IMR-90 (cell line): ENCODE measurements around the gene MAPKAP1. TPM values are rescaled to one million over a fixed set of nuclear protein-coding genes. Genes with fewer than 3 reads are reported as not detected.
A peak's percentile ranks its signal among the peaks of the same experiment; 100 is the strongest.
"Not testable (repeated sequence)": the region's sequence is repeated elsewhere in the genome, so short reads cannot be mapped to it uniquely, and the experiment has no call there.

Source experiments
- ATAC-seq: fragments of 200-7000 bp; cut with Tn5 transposase; 2 replicates; pipeline ENCODE4 v1.9.1; 2020; ENCODE audit warnings: low read depth, mild to moderate bottlenecking, moderate library complexity
- BruUV-seq: library from RNA; stranded (reverse); fragments of 400-500 nt; replicated peaks from 2 replicates; lab custom pipeline; 2021; lab: Mats Ljungman, UMichigan
- CTCF ChIA-PET: fragments of 300-600 bp; formaldehyde crosslinking; extraction: SDS; loops from one replicate; lab custom pipeline; 2021; ENCODE audit warnings: antibody characterized with exemption; lab: Yijun Ruan, JAX
- POLR2A ChIA-PET: fragments of 300-600 bp; sonication (Branson Sonifier 250); formaldehyde crosslinking; loops from one replicate; lab custom pipeline; 2022; ENCODE audit warnings: antibody characterized with exemption; ENCODE audit not compliant: unreplicated experiment; lab: Charles Lee
- DNase-seq: peaks from one replicate; pipeline ENCODE4 v3.0.0; 2013
- H2AFZ ChIP-seq: replicated peaks from 2 replicates; pipeline ENCODE3; 2013; ENCODE audit warnings: low read length, mild to moderate bottlenecking; ENCODE audit not compliant: poor library complexity
- H2AK5ac ChIP-seq: 2 replicates; pipeline ENCODE4 v1.6.1; 2013; ENCODE audit warnings: low read depth, low read length, inconsistent platforms
- H2AK9ac ChIP-seq: replicated peaks from 2 replicates; pipeline ENCODE3; 2013; ENCODE audit warnings: mild to moderate bottlenecking, low read depth, low read length, moderate library complexity; ENCODE audit not compliant: poor library complexity
- H2BK120ac ChIP-seq: 2 replicates; pipeline ENCODE4 v1.6.1; 2013; ENCODE audit warnings: low read depth, low read length, inconsistent platforms
- H2BK15ac ChIP-seq: 3 replicates; pipeline ENCODE4 v1.6.1; 2013; ENCODE audit warnings: low read depth, low read length, inconsistent platforms
- H2BK20ac ChIP-seq: 2 replicates; pipeline ENCODE4 v1.6.1; 2013; ENCODE audit warnings: low read depth, mild to moderate bottlenecking, inconsistent platforms, low read length, moderate library complexity
- H2BK5ac ChIP-seq: 2 replicates; pipeline ENCODE4 v1.6.1; 2013; ENCODE audit warnings: mild to moderate bottlenecking, low read depth, low read length, inconsistent platforms; ENCODE audit not compliant: poor library complexity, severe bottlenecking
- H3K14ac ChIP-seq: replicated peaks from 2 replicates; pipeline ENCODE4 v1.6.1; 2013; ENCODE audit warnings: low read depth, low read length, inconsistent platforms
- H3K18ac ChIP-seq: 2 replicates; pipeline ENCODE4 v1.6.1; 2013; ENCODE audit warnings: low read depth, low read length, control low read depth
- H3K23ac ChIP-seq: 2 replicates; pipeline ENCODE4 v1.6.1; 2013; ENCODE audit warnings: low read depth, low read length, inconsistent platforms
- H3K27ac ChIP-seq: 2 replicates; pipeline ENCODE4 v1.5.1; 2013; ENCODE audit warnings: mild to moderate bottlenecking, control low read depth, low read length; ENCODE audit not compliant: insufficient read depth
- H3K27me3 ChIP-seq: 2 replicates; pipeline ENCODE4 v1.6.1; 2013; ENCODE audit warnings: low read length; ENCODE audit not compliant: control insufficient read depth, insufficient read depth
- H3K36me3 ChIP-seq: 2 replicates; pipeline ENCODE4 v1.6.1; 2013; ENCODE audit warnings: low read length, mixed read lengths; ENCODE audit not compliant: control insufficient read depth, insufficient read depth
- H3K4ac ChIP-seq: 2 replicates; pipeline ENCODE4 v1.6.1; 2013; ENCODE audit warnings: low read depth, low read length, inconsistent platforms
- H3K4me1 ChIP-seq: 2 replicates; pipeline ENCODE4 v1.6.1; 2013; ENCODE audit warnings: low read length, mixed read lengths; ENCODE audit not compliant: control insufficient read depth, insufficient read depth
- H3K4me2 ChIP-seq: 2 replicates; pipeline ENCODE4 v1.6.1; 2013; ENCODE audit warnings: low read depth, mild to moderate bottlenecking, control low read depth, low read length, moderate library complexity
- H3K4me3 ChIP-seq: 2 replicates; pipeline ENCODE4 v1.5.1; 2013; ENCODE audit warnings: low read depth, mild to moderate bottlenecking, control low read depth, low read length, moderate library complexity; ENCODE audit not compliant: insufficient read depth
- H3K56ac ChIP-seq: 2 replicates; pipeline ENCODE4 v1.6.1; 2013; ENCODE audit warnings: low read length, inconsistent platforms; ENCODE audit not compliant: insufficient read depth; ENCODE audit errors: extremely low read depth
- H3K79me1 ChIP-seq, 2 experiments: 2 replicates each; pipeline ENCODE4 v1.6.1; 2013; ENCODE audit warnings: low read length in 2 of 2, inconsistent platforms in 1 of 2, low read depth in 1 of 2
- H3K9ac ChIP-seq: 2 replicates; pipeline ENCODE4 v1.6.1; 2013; ENCODE audit warnings: low read depth, low read length, control low read depth
- H3K9me1 ChIP-seq: 2 replicates; pipeline ENCODE4 v1.6.1; 2013; ENCODE audit warnings: low read length, inconsistent platforms; ENCODE audit not compliant: insufficient read depth
- H3K9me3 ChIP-seq: 2 replicates; pipeline ENCODE4 v1.6.1; 2013; ENCODE audit warnings: low read length; ENCODE audit not compliant: control insufficient read depth, insufficient read depth
- H4K20me1 ChIP-seq: 2 replicates; pipeline ENCODE4 v1.6.1; 2013; ENCODE audit warnings: low read length, inconsistent platforms; ENCODE audit not compliant: insufficient read depth
- H4K5ac ChIP-seq: 2 replicates; pipeline ENCODE4 v1.6.1; 2013; ENCODE audit warnings: mild to moderate bottlenecking, low read depth, low read length, control low read depth
- H4K8ac ChIP-seq, 2 experiments: 2 replicates each; pipeline ENCODE4 v1.6.1; 2013; ENCODE audit warnings: low read depth in 2 of 2, low read length in 2 of 2, control low read depth in 1 of 2, inconsistent platforms in 1 of 2
- H4K91ac ChIP-seq: 2 replicates; pipeline ENCODE4 v1.6.1; 2013; ENCODE audit warnings: low read depth, low read length, inconsistent platforms; ENCODE audit not compliant: insufficient read depth
- CEBPB ChIP-seq: IDR thresholded peaks from 2 replicates; pipeline ENCODE4 v1.6.1; 2012; ENCODE audit warnings: low read depth, low read length, improper control_type of control experiment
- WGBS, 2 experiments: methylation state at CpG; one replicate each; pipeline versions ENCODE4 v1.1.5 to v1.1.7; 2013; ENCODE audit warnings: missing lambda C conversion rate in 2 of 2; ENCODE audit not compliant: insufficient read length in 1 of 2; ENCODE audit errors: extremely low coverage in 2 of 2; 5-methylcytosine and 5-hydroxymethylcytosine counted together
- dilution Hi-C: fragments of 300-500 bp; cut with HindIII; formaldehyde crosslinking; loops from one replicate; pipeline ENCODE4 v1.14.3; 2018; ENCODE audit warnings: low sequenced_read_pairs; ENCODE audit not compliant: unreplicated experiment
- in situ Hi-C: fragments of 300-500 bp; cut with MboI; formaldehyde crosslinking; loops from 3 replicates; pipeline ENCODE4 v1.14.3; 2019; ENCODE audit warnings: low sequenced_read_pairs, inconsistent platforms, mixed read lengths
- intact Hi-C: fragments of 100-400 bp; cut with micrococcal nuclease; formaldehyde crosslinking; loops from 2 replicates; pipeline ENCODE4 v1.10.0; 2022
- polyA plus RNA-seq, 3 experiments: library from polyadenylated mRNA; depleted of rRNA; stranded (reverse); fragments of >200 nt; gene quantifications; 2 replicates each; pipeline ENCODE4 v1.2.3, GENCODE V29; 2012; ENCODE audit warnings: low replicate concordance in 1 of 3
- total RNA-seq: library from RNA; depleted of rRNA; stranded (reverse); fragments of >200 nt; gene quantifications from 2 replicates; pipeline ENCODE4 v1.2.3, GENCODE V29; 2012

The MAPKAP1 gene
- total and polyA plus RNA-seq, 2 of the 4 experiments (the other 2 are of a cell fraction) = 87.2 to 158 TPM

- H3K4ac ChIP-seq, H3K14ac ChIP-seq, H2AK5ac ChIP-seq, H2BK15ac ChIP-seq, H3K23ac ChIP-seq, H3K9me1 ChIP-seq, H4K5ac ChIP-seq, H3K4me1 ChIP-seq, dilution Hi-C loops, H3K27me3 ChIP-seq, H3K56ac ChIP-seq, H2AK9ac ChIP-seq, POLR2A ChIA-PET, H3K27ac ChIP-seq, H3K4me3 ChIP-seq, H3K4me2 ChIP-seq, H3K36me3 ChIP-seq, H4K91ac ChIP-seq, H2BK20ac ChIP-seq, ATAC-seq, H2AFZ ChIP-seq, in situ Hi-C loops, intact Hi-C loops, H2BK120ac ChIP-seq, DNase-seq, H2BK5ac ChIP-seq, BruUV-seq, H3K9me3 ChIP-seq, H3K9ac ChIP-seq, H3K18ac ChIP-seq, CTCF ChIA-PET, H4K8ac ChIP-seq: not testable (repeated sequence)
- peaks cover 27 to 52% of the 10 kb centered on the region in 2 experiments for H3K79me1 ChIP-seq
- TF ChIP-seq CEBPB = peak; percentile 70
- WGBS, 2 experiments = 71% methylated on average over 5 of the region's 8 CpGs; no CpG with 5 or more reads in 1 of the 2 experiments
- peaks cover 18% of the 10 kb centered on the region for H4K20me1 ChIP-seq
Measured at GRCh38 chr9:125695548-125695947, 11.5 kb downstream of the MAPKAP1 start.
